Endodermal cell (in vitro differentiated cells): ENCODE results near the gene PC. TPM values are rescaled to one million over a fixed set of nuclear protein-coding genes. Genes with fewer than 3 reads are reported as not detected.

ENCODE experiments used
- DNase-seq: peaks from one replicate; pipeline ENCODE4 v3.0.0-alpha.2; 2017
- H3K27ac ChIP-seq: 2 replicates; pipeline ENCODE4 v1.5.1; 2013; ENCODE audit warnings: mild to moderate bottlenecking, low read depth, low read length, moderate library complexity
- H3K27me3 ChIP-seq: 2 replicates; pipeline ENCODE4 v1.6.1; 2013; ENCODE audit warnings: mild to moderate bottlenecking, low read length, moderate library complexity; ENCODE audit not compliant: insufficient read depth, control insufficient read depth, poor library complexity, severe bottlenecking
- H3K36me3 ChIP-seq: 2 replicates; pipeline ENCODE4 v1.7.0; 2013; ENCODE audit warnings: mild to moderate bottlenecking, low read length, moderate library complexity; ENCODE audit not compliant: control insufficient read depth, insufficient read depth
- H3K4me1 ChIP-seq: one replicate; pipeline ENCODE4 v1.7.0; 2013; ENCODE audit warnings: low read length; ENCODE audit not compliant: control insufficient read depth, insufficient read depth
- H3K4me3 ChIP-seq: 2 replicates; pipeline ENCODE4 v1.5.1; 2013; ENCODE audit warnings: mild to moderate bottlenecking, low read length, moderate library complexity
- H3K9ac ChIP-seq: 2 replicates; pipeline ENCODE4 v1.6.1; 2013; ENCODE audit warnings: mild to moderate bottlenecking, low read length, moderate library complexity; ENCODE audit not compliant: poor library complexity, severe bottlenecking; ENCODE audit errors: extremely low read depth
- H3K9me3 ChIP-seq: 2 replicates; pipeline ENCODE4 v1.6.1; 2013; ENCODE audit warnings: mild to moderate bottlenecking, low read length, moderate library complexity; ENCODE audit not compliant: control insufficient read depth
- H3K27ac Mint-ChIP-seq: 2 replicates; pipeline ENCODE4 v1.8.0; 2020; ENCODE audit warnings: mixed read lengths
- H3K27me3 Mint-ChIP-seq: 2 replicates; pipeline ENCODE4 v1.8.0; 2021; ENCODE audit warnings: mild to moderate bottlenecking, mixed read lengths; ENCODE audit not compliant: insufficient read depth
- H3K36me3 Mint-ChIP-seq: 2 replicates; pipeline ENCODE4 v1.8.0; 2020; ENCODE audit warnings: low read depth, mixed read lengths
- H3K4me1 Mint-ChIP-seq: 2 replicates; pipeline ENCODE4 v1.8.0; 2020; ENCODE audit warnings: mixed read lengths
- H3K4me3 Mint-ChIP-seq: 2 replicates; pipeline ENCODE4 v1.8.0; 2020; ENCODE audit warnings: mild to moderate bottlenecking, moderate library complexity, mixed read lengths
- H3K9me3 Mint-ChIP-seq: 2 replicates; pipeline ENCODE4 v1.8.0; 2020; ENCODE audit warnings: mild to moderate bottlenecking, mixed read lengths
- CTCF ChIP-seq: fragments of 200-600 bp; sonication (generic); conservative IDR thresholded peaks from 2 replicates; pipeline ENCODE4 v1.5.0; 2021; ENCODE audit warnings: antibody characterized with exemption, mild to moderate bottlenecking
- WGBS, 2 experiments: methylation state at CpG; one replicate each; pipeline versions ENCODE4 v1.1.5 to v1.1.7; 2013; ENCODE audit warnings: missing lambda C conversion rate in 2 of 2, mixed read lengths in 1 of 2; ENCODE audit not compliant: insufficient coverage in 1 of 2, insufficient read length in 1 of 2; 5-methylcytosine and 5-hydroxymethylcytosine counted together
- total RNA-seq, 2 donors: library from RNA; stranded (reverse); fragmentation: NEBNext Ultra II Directional in 1 of 2; extraction: Animal tissue kit (Norgen Biotek cat#: 25700) in 1 of 2; gene quantifications; 2 replicates in 1 of 2; 3 replicates in 1 of 2; pipeline ENCODE4 v1.2.1, GENCODE V29; 2021

The PC gene
- total RNA-seq, 2 donors from 2014 or later, result 21.9 to 24.4 TPM

GRCh38 chr11:66870616-66871520 is 87.3 kb downstream of the PC start:
- no peaks in the 10 kb centered on the region for H3K36me3 ChIP-seq
- no peak overlapping the region for H3K4me3 Mint-ChIP-seq
- H3K4me3 ChIP-seq, result no peak overlapping the region
- no peak for TF ChIP-seq CTCF
- H3K9me3 Mint-ChIP-seq, result no peaks in the 10 kb centered on the region
- peaks cover 2% of the 10 kb centered on the region for H3K4me1 Mint-ChIP-seq
- H3K27me3 Mint-ChIP-seq, result peaks cover 17% of the 10 kb centered on the region
- H3K27me3 ChIP-seq, result peaks cover 6% of the 10 kb centered on the region
- no peak overlapping the region for H3K27ac Mint-ChIP-seq
- no peak overlapping the region for H3K9ac ChIP-seq
- H3K36me3 Mint-ChIP-seq, result no peaks in the 10 kb centered on the region
- DNase-seq, result no peak
- no peak overlapping the region for H3K27ac ChIP-seq
- H3K4me1 ChIP-seq, result peaks cover 1% of the 10 kb centered on the region
- 93 to 95% methylated on average over 26 to 39 of the region's 39 CpGs for WGBS, 2 experiments
- H3K9me3 ChIP-seq, result no peaks in the 10 kb centered on the region

- no peaks in the 10 kb centered on the region for H3K36me3 ChIP-seq
- Mint-ChIP-seq H3K9me3 (no peaks in the 10 kb centered on the region), H3K27me3 (peaks cover 9% of the 10 kb centered on the region), H3K4me1 (no peaks in the 10 kb centered on the region), H3K27ac (no peak overlapping the region), H3K36me3 (no peaks in the 10 kb centered on the region), H3K4me3 (no peak overlapping the region)
- H3K4me1 ChIP-seq, result no peaks in the 10 kb centered on the region
- no peak overlapping the region for H3K4me3 ChIP-seq
- no peak overlapping the region for H3K9ac ChIP-seq
- no peak for TF ChIP-seq CTCF
- no peaks in the 10 kb centered on the region for H3K9me3 ChIP-seq
- peaks cover 6% of the 10 kb centered on the region for H3K27me3 ChIP-seq
- 95 to 96% methylated on average over 9 to 16 of the region's 16 CpGs for WGBS, 2 experiments
- no peak overlapping the region for H3K27ac ChIP-seq
- no peak for DNase-seq
Observed at GRCh38 chr11:66870131-66870530, 88.1 kb downstream of the PC start.

- no peaks in the 10 kb centered on the region for H3K4me1 ChIP-seq
- H3K9me3 ChIP-seq, result no peaks in the 10 kb centered on the region
- H3K27ac Mint-ChIP-seq, result peak overlapping the region; percentile 40
- H3K36me3 ChIP-seq, result no peaks in the 10 kb centered on the region
- no peak for TF ChIP-seq CTCF
- WGBS, 2 experiments, result 97 to 100% methylated on average over 5 to 9 of the region's 9 CpGs
- no peak overlapping the region for H3K4me3 ChIP-seq
- no peaks in the 10 kb centered on the region for H3K36me3 Mint-ChIP-seq
- no peak overlapping the region for H3K4me3 Mint-ChIP-seq
- no peak overlapping the region for H3K27ac ChIP-seq
- no peaks in the 10 kb centered on the region for H3K4me1 Mint-ChIP-seq
- no peaks in the 10 kb centered on the region for H3K9me3 Mint-ChIP-seq
- H3K27me3 ChIP-seq, result peaks cover 1% of the 10 kb centered on the region
- no peak for DNase-seq
- H3K27me3 Mint-ChIP-seq, result peaks cover 3% of the 10 kb centered on the region
- H3K9ac ChIP-seq, result no peak overlapping the region
Observed at GRCh38 chr11:66869567-66869870, 88.7 kb downstream of the PC start.
